GM12878 (cell line): Measurements from ENCODE around the gene MAD2L2. TPM values are rescaled to one million over a fixed set of nuclear protein-coding genes. Genes with fewer than 3 reads are reported as not detected.
"Not testable (repeated sequence)": the region's sequence is repeated elsewhere in the genome, so short reads cannot be mapped to it uniquely, and the experiment has no call there.

Source experiments
- ATAC-seq: fragments of 200-7000 bp; cut with Tn5 transposase; 3 replicates; pipeline ENCODE4 v1.9.1; 2020; ENCODE audit warnings: mild to moderate bottlenecking, moderate library complexity
- BruUV-seq: library from RNA; stranded (reverse); fragments of 400-500 nt; replicated peaks from 2 replicates; lab custom pipeline; 2021; lab: Mats Ljungman, UMichigan
- CTCF ChIA-PET: fragments of 300-600 bp; sonication (Branson Sonifier 250); formaldehyde crosslinking; extraction: SDS; loops from one replicate; lab custom pipeline; 2021; ENCODE audit warnings: inconsistent platforms; lab: Yijun Ruan, JAX
- POLR2A ChIA-PET: fragments of 350-600 bp; formaldehyde crosslinking; extraction: SDS; loops from one replicate; lab custom pipeline; 2021; ENCODE audit warnings: inconsistent platforms; lab: Charles Lee
- RAD21 ChIA-PET: fragments of 300-600 bp; sonication (Branson Sonifier 250); formaldehyde crosslinking; loops from one replicate; lab custom pipeline; 2023; ENCODE audit warnings: antibody characterized with exemption; ENCODE audit not compliant: unreplicated experiment; lab: Charles Lee
- SMC1A ChIA-PET: fragments of 300-600 bp; sonication (Branson Sonifier 250); formaldehyde crosslinking; loops from one replicate; lab custom pipeline; 2023; ENCODE audit not compliant: unreplicated experiment, uncharacterized antibody; lab: Charles Lee
- DNase-seq: peaks from one replicate; pipeline ENCODE4 v3.0.0-alpha.2; 2011; ENCODE audit warnings: low read depth, low spot score
- FAIRE-seq: peaks from 3 replicates; lab custom pipeline; 2011; peaks lifted over from hg19 to GRCh38; lab: Jason Lieb, UNC
- H2AFZ ChIP-seq: 2 replicates; pipeline ENCODE4 v1.6.0; 2011; ENCODE audit warnings: low read depth, low read length, control low read depth; ENCODE audit not compliant: control insufficient read depth
- H3K27ac ChIP-seq: 2 replicates; pipeline ENCODE4 v1.5.1; 2011; ENCODE audit warnings: control low read depth; ENCODE audit not compliant: control insufficient read depth, insufficient read depth
- H3K27me3 ChIP-seq, 2 experiments: replicated peaks in 1 of 2; 2 replicates each; pipeline versions ENCODE4 v1.6.0 to v1.6.1; 2011; ENCODE audit warnings: low read length in 1 of 2; ENCODE audit not compliant: control insufficient read depth in 2 of 2, insufficient read depth in 2 of 2
- H3K36me3 ChIP-seq, 2 experiments: 2 replicates each; pipeline ENCODE4 v1.5.1; 2011; ENCODE audit warnings: low read length in 1 of 2; ENCODE audit not compliant: control insufficient read depth in 2 of 2, insufficient read depth in 2 of 2
- H3K4me1 ChIP-seq: 2 replicates; pipeline ENCODE4 v1.6.1; 2011; ENCODE audit warnings: mild to moderate bottlenecking, low read length, moderate library complexity, mixed read lengths; ENCODE audit not compliant: control insufficient read depth, insufficient read depth
- H3K4me2 ChIP-seq: 2 replicates; pipeline ENCODE4 v1.6.0; 2011; ENCODE audit warnings: control low read depth; ENCODE audit not compliant: control insufficient read depth, insufficient read depth
- H3K4me3 ChIP-seq: fragments of 200-600 bp; sonication (generic); 2 replicates; pipeline ENCODE4 v1.5.1; 2016
- H3K79me2 ChIP-seq: 2 replicates; pipeline ENCODE4 v1.6.0; 2011; ENCODE audit warnings: low read length; ENCODE audit not compliant: control insufficient read depth, insufficient read depth
- H3K9ac ChIP-seq: 2 replicates; pipeline ENCODE4 v1.8.0; 2011; ENCODE audit warnings: low read length, control low read depth, mixed read lengths; ENCODE audit not compliant: control insufficient read depth, insufficient read depth
- H3K9me3 ChIP-seq: replicated peaks from 3 replicates; pipeline ENCODE4 v1.5.1; 2011; ENCODE audit warnings: mild to moderate bottlenecking, low read length; ENCODE audit not compliant: control insufficient read depth, insufficient read depth
- H4K20me1 ChIP-seq: 2 replicates; pipeline ENCODE4 v1.6.0; 2011; ENCODE audit not compliant: control insufficient read depth, insufficient read depth
- IRF4 ChIP-seq: IDR thresholded peaks from 2 replicates; pipeline ENCODE4 v1.6.1; 2011; ENCODE audit warnings: low read depth, low read length
- POU2F2 ChIP-seq: IDR thresholded peaks from 3 replicates; pipeline ENCODE4 v1.6.1; 2011; ENCODE audit warnings: low read depth, mild to moderate bottlenecking, low read length, borderline replicate concordance
- RAD21 ChIP-seq: IDR thresholded peaks from 2 replicates; pipeline ENCODE4 v1.6.1; 2011; ENCODE audit warnings: mild to moderate bottlenecking, low read depth, low read length, moderate library complexity; ENCODE audit not compliant: insufficient read depth
- SMARCA5 ChIP-seq: fragments of 450-650 bp; IDR thresholded peaks from 2 replicates; pipeline ENCODE4 v1.6.1; 2017; ENCODE audit warnings: mild to moderate bottlenecking
- SMC3 ChIP-seq: IDR thresholded peaks from 2 replicates; pipeline ENCODE4 v1.6.1; 2011; ENCODE audit warnings: low read length, improper control_type of control experiment, borderline replicate concordance
- YY1 ChIP-seq: IDR thresholded peaks from 2 replicates; pipeline ENCODE4 v1.6.1; 2011; ENCODE audit warnings: low read depth, mild to moderate bottlenecking, low read length
- WGBS: methylation state at CpG from one replicate; pipeline ENCODE4 v1.1.6; 2016; ENCODE audit warnings: low lambda C conversion rate; ENCODE audit not compliant: insufficient replicate concordance, insufficient coverage; ENCODE audit errors: missing lambda C conversion rate; 5-methylcytosine and 5-hydroxymethylcytosine counted together
- in situ Hi-C: fragments of 300-500 bp; cut with MboI; formaldehyde crosslinking; loops from 9 replicates; pipeline ENCODE4 v1.14.3; 2018; ENCODE audit warnings: mixed read lengths
- intact Hi-C: fragments of 100-400 bp; cut with micrococcal nuclease; formaldehyde crosslinking; loops from one replicate; pipeline ENCODE4 v1.14.2; 2022; ENCODE audit not compliant: unreplicated experiment
- polyA plus RNA-seq, 11 experiments: library from polyadenylated mRNA; depleted of rRNA in 4 of 11; unstranded in 6 of 11; stranded (reverse) in 5 of 11; fragments of >200 nt; fragmentation: Nextera tagmentation in 4 of 11; fragmentation: Illumina TruSeq in 1 of 11; extraction: Ambion mirVana in 4 of 11; extraction: Trizol in 1 of 11; gene quantifications; 1 replicate in 1 of 11; 2 replicates in 10 of 11; pipeline versions ENCODE4 v1.2.1 to v1.2.3, GENCODE V29; 2011 to 2016; ENCODE audit warnings: inconsistent platforms in 2 of 11, missing spikeins in 2 of 11, low read depth in 1 of 11
- total RNA-seq, 4 experiments: library from RNA; depleted of rRNA in 3 of 4; stranded (reverse); fragments of >200 nt in 3 of 4; fragmentation: Illumina TruSeq in 1 of 4; extraction: Trizol in 1 of 4; gene quantifications; 2 replicates each; pipeline versions ENCODE4 v1.2.1 to v1.2.3, GENCODE V29; 2013 to 2021
- TF ChIP-seq, protein P1 (sequence below): fragments of 450-650 bp; IDR thresholded peaks from 2 replicates; pipeline ENCODE4 v1.6.1; 2017; ENCODE audit warnings: mild to moderate bottlenecking, moderate library complexity
- TF ChIP-seq, protein P2 (sequence below), 3 experiments: IDR thresholded peaks in 2 of 3; conservative IDR thresholded peaks in 1 of 3; 2 replicates each; pipeline ENCODE4 v1.5.1; 2011; ENCODE audit warnings: low read depth in 3 of 3, low read length in 3 of 3, mild to moderate bottlenecking in 3 of 3, control low read depth in 2 of 3, moderate library complexity in 2 of 3, inconsistent platforms in 1 of 3, mixed read lengths in 1 of 3; ENCODE audit not compliant: control insufficient read depth in 2 of 3, insufficient read depth in 1 of 3; ENCODE audit errors: extremely low read depth in 1 of 3

Gene MAD2L2
- total and polyA plus RNA-seq, 10 of the 15 experiments (the other 5 are each of a cell fraction or from before 2014, with no cell fraction given), result 3.5 to 95.0 (median 53.2) TPM

DNA sequence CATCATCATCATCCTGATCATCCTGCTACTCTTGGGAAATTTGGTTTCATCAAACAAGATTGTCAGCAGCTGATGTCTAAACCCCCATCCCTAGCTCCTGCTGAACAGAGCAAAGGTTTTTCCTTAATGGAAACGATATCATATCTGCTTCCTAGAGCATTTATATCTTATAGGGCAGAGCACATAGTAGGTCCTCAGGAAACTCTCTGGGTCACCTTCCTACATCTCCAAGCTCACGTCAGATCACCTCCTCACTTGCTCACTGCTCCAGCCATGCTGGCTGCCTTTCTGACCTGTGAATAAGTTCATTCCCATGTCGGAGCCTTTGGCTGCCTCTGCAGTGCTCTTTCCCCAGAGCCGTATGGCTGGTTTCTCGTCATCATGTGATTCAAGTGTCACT is 37.2 kb downstream of the MAD2L2 start (continued):
- TF ChIP-seq, protein P1, sequence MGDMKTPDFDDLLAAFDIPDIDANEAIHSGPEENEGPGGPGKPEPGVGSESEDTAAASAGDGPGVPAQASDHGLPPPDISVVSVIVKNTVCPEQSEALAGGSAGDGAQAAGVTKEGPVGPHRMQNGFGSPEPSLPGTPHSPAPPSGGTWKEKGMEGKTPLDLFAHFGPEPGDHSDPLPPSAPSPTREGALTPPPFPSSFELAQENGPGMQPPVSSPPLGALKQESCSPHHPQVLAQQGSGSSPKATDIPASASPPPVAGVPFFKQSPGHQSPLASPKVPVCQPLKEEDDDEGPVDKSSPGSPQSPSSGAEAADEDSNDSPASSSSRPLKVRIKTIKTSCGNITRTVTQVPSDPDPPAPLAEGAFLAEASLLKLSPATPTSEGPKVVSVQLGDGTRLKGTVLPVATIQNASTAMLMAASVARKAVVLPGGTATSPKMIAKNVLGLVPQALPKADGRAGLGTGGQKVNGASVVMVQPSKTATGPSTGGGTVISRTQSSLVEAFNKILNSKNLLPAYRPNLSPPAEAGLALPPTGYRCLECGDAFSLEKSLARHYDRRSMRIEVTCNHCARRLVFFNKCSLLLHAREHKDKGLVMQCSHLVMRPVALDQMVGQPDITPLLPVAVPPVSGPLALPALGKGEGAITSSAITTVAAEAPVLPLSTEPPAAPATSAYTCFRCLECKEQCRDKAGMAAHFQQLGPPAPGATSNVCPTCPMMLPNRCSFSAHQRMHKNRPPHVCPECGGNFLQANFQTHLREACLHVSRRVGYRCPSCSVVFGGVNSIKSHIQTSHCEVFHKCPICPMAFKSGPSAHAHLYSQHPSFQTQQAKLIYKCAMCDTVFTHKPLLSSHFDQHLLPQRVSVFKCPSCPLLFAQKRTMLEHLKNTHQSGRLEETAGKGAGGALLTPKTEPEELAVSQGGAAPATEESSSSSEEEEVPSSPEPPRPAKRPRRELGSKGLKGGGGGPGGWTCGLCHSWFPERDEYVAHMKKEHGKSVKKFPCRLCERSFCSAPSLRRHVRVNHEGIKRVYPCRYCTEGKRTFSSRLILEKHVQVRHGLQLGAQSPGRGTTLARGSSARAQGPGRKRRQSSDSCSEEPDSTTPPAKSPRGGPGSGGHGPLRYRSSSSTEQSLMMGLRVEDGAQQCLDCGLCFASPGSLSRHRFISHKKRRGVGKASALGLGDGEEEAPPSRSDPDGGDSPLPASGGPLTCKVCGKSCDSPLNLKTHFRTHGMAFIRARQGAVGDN, result no peak

DNA sequence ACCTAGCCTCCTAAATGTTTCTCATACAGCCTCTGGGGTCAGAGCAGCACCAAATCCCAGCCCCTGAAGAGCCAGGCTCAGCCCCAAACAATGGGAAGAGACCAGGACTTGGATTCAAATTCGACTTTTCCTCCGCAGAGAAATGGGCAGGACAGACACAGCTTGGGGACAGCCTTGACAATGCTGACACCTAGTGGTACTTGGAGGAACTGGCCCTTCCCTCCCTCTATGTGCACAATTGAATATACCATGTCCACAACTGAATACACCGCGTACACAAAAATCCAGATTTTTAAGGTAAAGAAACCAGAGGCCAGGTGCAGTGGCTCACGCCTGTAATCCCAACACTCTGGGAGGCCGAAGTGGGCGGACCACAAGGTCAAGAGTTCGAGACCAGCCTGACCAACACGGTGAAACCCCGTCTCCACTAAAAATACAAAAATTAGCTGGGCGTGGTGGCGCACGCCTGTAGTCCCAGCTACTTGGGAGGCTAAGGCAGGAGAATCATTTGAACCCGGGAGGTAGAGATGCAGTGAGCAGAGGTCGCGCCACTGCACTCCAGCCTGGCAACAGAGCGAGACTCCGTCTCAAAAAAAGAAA is 38.4 kb downstream of the MAD2L2 start:
- H3K27me3 ChIP-seq, H3K27ac ChIP-seq, H4K20me1 ChIP-seq, BruUV-seq, H3K9ac ChIP-seq, H3K9me3 ChIP-seq, H3K4me2 ChIP-seq, H2AFZ ChIP-seq, H3K36me3 ChIP-seq, H3K4me1 ChIP-seq, H3K4me3 ChIP-seq, POLR2A ChIA-PET, H3K79me2 ChIP-seq: not testable (repeated sequence)
- in situ Hi-C loops (loop anchor here (5.0 kb wide), 3 partner anchors 320 to 605 kb away; no protein-coding TSS in a partner anchor), intact Hi-C loops (loop anchor here (1.0 to 5.0 kb wide), 4 partner anchors 165 to 401 kb away; partner anchors contain the start of gene DISP3)
- RAD21 ChIA-PET, result interaction anchor here (0.8 to 6.7 kb wide), 7 partner anchors 77 to 605 kb away, joined by 3 to 91 read pairs (median 6); no protein-coding TSS in a partner anchor
- peak; percentile 91 for ATAC-seq
- peak; percentile 99 for FAIRE-seq
- CTCF ChIA-PET, result interaction anchor here (0.6 to 5.9 kb wide), 16 partner anchors 13 to 605 kb away, joined by 3 to 132 read pairs (median 4); partner anchors contain the start of gene DISP3
- TF ChIP-seq, protein P2, sequence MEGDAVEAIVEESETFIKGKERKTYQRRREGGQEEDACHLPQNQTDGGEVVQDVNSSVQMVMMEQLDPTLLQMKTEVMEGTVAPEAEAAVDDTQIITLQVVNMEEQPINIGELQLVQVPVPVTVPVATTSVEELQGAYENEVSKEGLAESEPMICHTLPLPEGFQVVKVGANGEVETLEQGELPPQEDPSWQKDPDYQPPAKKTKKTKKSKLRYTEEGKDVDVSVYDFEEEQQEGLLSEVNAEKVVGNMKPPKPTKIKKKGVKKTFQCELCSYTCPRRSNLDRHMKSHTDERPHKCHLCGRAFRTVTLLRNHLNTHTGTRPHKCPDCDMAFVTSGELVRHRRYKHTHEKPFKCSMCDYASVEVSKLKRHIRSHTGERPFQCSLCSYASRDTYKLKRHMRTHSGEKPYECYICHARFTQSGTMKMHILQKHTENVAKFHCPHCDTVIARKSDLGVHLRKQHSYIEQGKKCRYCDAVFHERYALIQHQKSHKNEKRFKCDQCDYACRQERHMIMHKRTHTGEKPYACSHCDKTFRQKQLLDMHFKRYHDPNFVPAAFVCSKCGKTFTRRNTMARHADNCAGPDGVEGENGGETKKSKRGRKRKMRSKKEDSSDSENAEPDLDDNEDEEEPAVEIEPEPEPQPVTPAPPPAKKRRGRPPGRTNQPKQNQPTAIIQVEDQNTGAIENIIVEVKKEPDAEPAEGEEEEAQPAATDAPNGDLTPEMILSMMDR (IDR thresholded peaks at IDR 0.05 in 2 of 3, conservative IDR thresholded peaks at IDR 0.05 in 1 of 3; ENCODE audit: control insufficient read depth in 2 of 3, extremely low read depth in 1 of 3, insufficient read depth in 1 of 3, low read depth in 3 of 3, low read length in 3 of 3), result peak; percentile 97 to 98 (median 97)
- peak; percentile 32; the same call in 1 of the 2 replicates for TF ChIP-seq IRF4
- TF ChIP-seq SMC3, result peak; percentile 93
- TF ChIP-seq SMARCA5, result peak; percentile 70; the same call in 1 of the 2 replicates
- TF ChIP-seq POU2F2, result 0 out of 3 replicates have a peak, but pooled peaks have one; percentile 30
- peak; percentile 49; the same call in 1 of the 2 replicates for TF ChIP-seq YY1
- TF ChIP-seq RAD21, result peak; percentile 98
- DNase-seq, result peak; percentile 30
- SMC1A ChIA-PET, result interaction anchor here (1.1 to 6.3 kb wide), 2 partner anchors 401 to 606 kb away, joined by 3 to 57 read pairs; no protein-coding TSS in a partner anchor
- 37% methylated on average over 18 of the region's 18 CpGs for WGBS
